LNCAP (cell line): ENCODE results near the gene RORB.

Source experiments
- CTCF ChIP-seq: fragments of 450-650 bp; IDR thresholded peaks from 2 replicates; pipeline ENCODE4 v1.5.1; 2017; ENCODE audit warnings: mild to moderate bottlenecking

RORB gene

GRCh38 chr9:74719306-74719705 is 222.2 kb downstream of the RORB start:
- TF ChIP-seq CTCF = no peak

- no peak for TF ChIP-seq CTCF
Measured at GRCh38 chr9:74721696-74722660, 224.8 kb downstream of the RORB start.

- TF ChIP-seq CTCF = no peak
Measured at GRCh38 chr9:74724317-74724716, 227.2 kb downstream of the RORB start.

GRCh38 chr9:74726581-74726980 is 229.4 kb downstream of the RORB start:
- TF ChIP-seq CTCF = no peak

- TF ChIP-seq CTCF = no peak
Measured at GRCh38 chr9:74728176-74728575, 231.0 kb downstream of the RORB start.

- TF ChIP-seq CTCF = no peak
Measured at GRCh38 chr9:74729136-74729695, 232.1 kb downstream of the RORB start.

GRCh38 chr9:74735761-74736160 is 238.6 kb downstream of the RORB start:
- TF ChIP-seq CTCF = no peak
